ENCODE measurements around the gene RFTN2.

RFTN2 gene

DNA sequence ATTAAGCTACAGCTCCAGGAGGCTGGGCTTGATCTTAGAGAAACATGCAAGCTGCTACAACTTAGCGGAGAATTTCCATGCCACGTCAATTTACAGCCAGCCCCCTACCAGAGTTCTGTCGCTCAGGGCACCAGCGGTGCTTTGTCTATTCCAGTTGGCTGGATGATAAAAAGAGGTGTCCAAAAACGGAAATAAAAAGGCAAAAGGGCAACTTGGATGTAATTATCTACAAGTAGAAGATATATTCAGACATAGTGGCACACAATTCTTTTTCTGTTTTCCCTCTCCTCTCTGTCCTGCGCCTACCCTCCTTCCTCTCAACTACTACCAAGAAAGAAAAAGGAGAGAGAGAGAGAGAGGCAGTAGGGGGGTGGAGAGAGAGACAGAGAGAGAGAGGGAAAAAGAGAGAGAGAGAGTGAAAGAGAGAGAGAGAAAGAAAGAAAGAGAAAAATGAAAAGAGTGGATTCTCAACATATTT, 363 bp upstream of the RFTN2 start:
- Histone ChIP-seq H3K9me3 (no peaks in the 10 kb centered on the region), H3K4me1 (no peaks in the 10 kb centered on the region), H3K27me3 (peaks cover 20% of the 10 kb centered on the region), H3K4me3 (ENCODE audit: low read depth, low read length) (no peak overlapping the region), H3K36me3 (no peaks in the 10 kb centered on the region)
- DNase-seq: no peak
- TF ChIP-seq, protein P1, sequence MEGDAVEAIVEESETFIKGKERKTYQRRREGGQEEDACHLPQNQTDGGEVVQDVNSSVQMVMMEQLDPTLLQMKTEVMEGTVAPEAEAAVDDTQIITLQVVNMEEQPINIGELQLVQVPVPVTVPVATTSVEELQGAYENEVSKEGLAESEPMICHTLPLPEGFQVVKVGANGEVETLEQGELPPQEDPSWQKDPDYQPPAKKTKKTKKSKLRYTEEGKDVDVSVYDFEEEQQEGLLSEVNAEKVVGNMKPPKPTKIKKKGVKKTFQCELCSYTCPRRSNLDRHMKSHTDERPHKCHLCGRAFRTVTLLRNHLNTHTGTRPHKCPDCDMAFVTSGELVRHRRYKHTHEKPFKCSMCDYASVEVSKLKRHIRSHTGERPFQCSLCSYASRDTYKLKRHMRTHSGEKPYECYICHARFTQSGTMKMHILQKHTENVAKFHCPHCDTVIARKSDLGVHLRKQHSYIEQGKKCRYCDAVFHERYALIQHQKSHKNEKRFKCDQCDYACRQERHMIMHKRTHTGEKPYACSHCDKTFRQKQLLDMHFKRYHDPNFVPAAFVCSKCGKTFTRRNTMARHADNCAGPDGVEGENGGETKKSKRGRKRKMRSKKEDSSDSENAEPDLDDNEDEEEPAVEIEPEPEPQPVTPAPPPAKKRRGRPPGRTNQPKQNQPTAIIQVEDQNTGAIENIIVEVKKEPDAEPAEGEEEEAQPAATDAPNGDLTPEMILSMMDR (IDR thresholded peaks at IDR 0.05; ENCODE audit: low read depth, low read length): no peak

- no peaks in the 10 kb centered on the region for H3K4me1 ChIP-seq
- no peaks in the 10 kb centered on the region for H3K36me3 ChIP-seq
- H3K9me3 ChIP-seq: no peaks in the 10 kb centered on the region
- peaks cover 20% of the 10 kb centered on the region for H3K27me3 ChIP-seq
- TF ChIP-seq, protein P1 (IDR thresholded peaks at IDR 0.05; ENCODE audit: low read depth, low read length): no peak
- no peak overlapping the region for H3K4me3 ChIP-seq (ENCODE audit: low read depth, low read length)
- DNase-seq: no peak
Measured at GRCh38 chr2:197674591-197674990, 796 bp downstream of the RFTN2 start.

DNA sequence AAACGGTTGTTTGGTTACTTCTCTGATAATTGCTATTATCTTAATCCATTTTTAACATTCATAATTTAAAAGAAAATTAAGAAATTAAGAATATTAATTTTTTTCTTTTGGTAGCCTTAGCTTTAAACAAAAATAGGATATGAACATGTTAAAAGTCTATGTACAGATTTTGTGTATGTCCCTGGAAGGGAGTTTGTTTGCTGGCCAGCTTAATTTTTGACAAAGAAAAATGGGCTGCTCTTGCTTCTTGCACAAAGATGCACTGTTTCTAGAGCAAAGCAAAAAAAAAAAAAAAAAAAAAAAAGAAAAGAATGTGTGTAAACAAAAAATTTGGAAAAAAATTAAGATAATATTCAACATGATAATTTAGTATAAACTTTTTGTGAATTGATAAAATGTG, 1.3 kb downstream of the RFTN2 start:
- TF ChIP-seq, protein P1 (IDR thresholded peaks at IDR 0.05; ENCODE audit: low read depth, low read length): no peak
- H3K4me1 ChIP-seq: no peaks in the 10 kb centered on the region
- peaks cover 20% of the 10 kb centered on the region for H3K27me3 ChIP-seq
- no peaks in the 10 kb centered on the region for H3K9me3 ChIP-seq
- no peak overlapping the region for H3K4me3 ChIP-seq (ENCODE audit: low read depth, low read length)
- H3K36me3 ChIP-seq: no peaks in the 10 kb centered on the region
- no peak for DNase-seq

- Histone ChIP-seq H3K9me3 (no peaks in the 10 kb centered on the region), H3K27me3 (peaks cover 20% of the 10 kb centered on the region), H3K36me3 (no peaks in the 10 kb centered on the region), H3K4me3 (ENCODE audit: low read depth, low read length) (no peak overlapping the region), H3K4me1 (no peaks in the 10 kb centered on the region)
- DNase-seq: no peak
- TF ChIP-seq, protein P1 (IDR thresholded peaks at IDR 0.05; ENCODE audit: low read depth, low read length): no peak
Measured at GRCh38 chr2:197673606-197674005, 1.8 kb downstream of the RFTN2 start.

DNA sequence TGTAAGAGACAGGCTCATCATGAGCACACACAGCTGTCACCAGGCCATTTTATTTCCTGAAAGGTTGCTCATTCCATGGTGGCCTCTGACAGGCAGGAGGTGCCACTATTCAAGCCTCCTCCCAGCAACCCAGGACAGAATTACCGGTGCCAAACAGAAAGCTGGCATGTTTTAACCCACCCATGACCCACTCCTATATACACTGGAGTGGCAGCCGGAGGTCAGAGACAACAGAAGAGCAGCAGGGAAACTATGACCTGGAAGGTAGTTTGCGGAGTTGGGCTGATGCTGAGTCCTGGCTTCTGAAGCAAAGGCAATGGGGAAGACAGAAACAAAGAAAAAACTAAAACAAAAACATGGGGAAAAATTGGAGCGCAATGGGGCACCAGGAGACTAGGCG, 2.3 kb downstream of the RFTN2 start:
- H3K9me3 ChIP-seq: no peaks in the 10 kb centered on the region
- H3K4me1 ChIP-seq: no peaks in the 10 kb centered on the region
- H3K36me3 ChIP-seq: no peaks in the 10 kb centered on the region
- TF ChIP-seq, protein P1 (IDR thresholded peaks at IDR 0.05; ENCODE audit: low read depth, low read length): no peak
- H3K4me3 ChIP-seq (ENCODE audit: low read depth, low read length): no peak overlapping the region
- no peak for DNase-seq
- peaks cover 20% of the 10 kb centered on the region for H3K27me3 ChIP-seq

DNA sequence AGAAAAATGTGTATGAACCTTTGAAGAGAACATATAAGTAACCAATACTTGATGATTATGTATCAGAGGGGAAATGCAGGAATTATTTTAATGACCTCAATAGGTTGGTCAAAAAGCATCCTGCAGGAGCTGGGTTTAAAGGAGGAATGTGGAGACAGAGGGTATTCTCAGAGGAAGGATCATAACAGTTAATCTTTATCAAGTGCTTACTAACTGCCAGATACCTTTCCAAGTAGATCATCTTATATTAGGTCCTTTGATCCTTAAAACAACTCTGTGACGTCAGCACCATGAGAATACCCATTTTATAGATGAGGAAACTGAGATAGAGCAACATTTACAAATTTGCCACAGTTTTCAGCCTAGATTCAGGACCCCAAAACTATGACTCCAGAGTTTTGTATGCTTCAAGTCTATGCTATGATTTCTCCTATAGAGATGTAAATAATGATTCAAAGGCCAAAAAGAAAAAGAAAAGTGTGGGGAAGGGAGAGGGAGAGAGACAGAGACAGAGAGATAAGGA, 3.0 kb downstream of the RFTN2 start:
- Histone ChIP-seq H3K27me3 (peaks cover 20% of the 10 kb centered on the region), H3K9me3 (no peaks in the 10 kb centered on the region), H3K4me3 (ENCODE audit: low read depth, low read length) (no peak overlapping the region), H3K36me3 (no peaks in the 10 kb centered on the region), H3K4me1 (no peaks in the 10 kb centered on the region)
- no peak for DNase-seq
- TF ChIP-seq, protein P1 (IDR thresholded peaks at IDR 0.05; ENCODE audit: low read depth, low read length): no peak

Data from BE2C (cell line).